Activated naive CD8-positive, alpha-beta T cell (primary cell): Measurements from ENCODE around the gene RANBP17.
"Not testable (repeated sequence)": the region's sequence is repeated elsewhere in the genome, so short reads cannot be mapped to it uniquely, and the experiment has no call there.

Experiments used
- H3K27ac Mint-ChIP-seq: one replicate; pipeline ENCODE4 v1.8.0; 2021; ENCODE audit warnings: mixed read lengths
- H3K27me3 Mint-ChIP-seq: one replicate; pipeline ENCODE4 v1.8.0; 2021; ENCODE audit warnings: mixed read lengths
- H3K36me3 Mint-ChIP-seq: one replicate; pipeline ENCODE4 v1.8.0; 2021; ENCODE audit warnings: mixed read lengths
- H3K4me1 Mint-ChIP-seq: one replicate; pipeline ENCODE4 v1.8.0; 2021; ENCODE audit warnings: low read depth, mixed read lengths
- H3K4me3 Mint-ChIP-seq: one replicate; pipeline ENCODE4 v1.8.0; 2021; ENCODE audit warnings: mild to moderate bottlenecking, mixed read lengths
- H3K9me3 Mint-ChIP-seq: one replicate; pipeline ENCODE4 v1.8.0; 2021; ENCODE audit warnings: low read depth, mixed read lengths

Gene RANBP17

GRCh38 chr5:170854566-170854965 lies 7.3 kb upstream of the RANBP17 start:
- H3K4me1 Mint-ChIP-seq: no peaks in the 10 kb centered on the region
- peaks cover 4% of the 10 kb centered on the region for H3K36me3 Mint-ChIP-seq
- H3K4me3 Mint-ChIP-seq: no peak overlapping the region
- H3K9me3 Mint-ChIP-seq: peaks cover 13% of the 10 kb centered on the region
- H3K27me3 Mint-ChIP-seq: peaks cover 19% of the 10 kb centered on the region
- no peak overlapping the region for H3K27ac Mint-ChIP-seq

- H3K36me3 Mint-ChIP-seq: peaks cover 14% of the 10 kb centered on the region
- H3K9me3 Mint-ChIP-seq: peaks cover 23% of the 10 kb centered on the region
- H3K27ac Mint-ChIP-seq: no peak overlapping the region
Measured at GRCh38 chr5:170857066-170857465, 4.8 kb upstream of the RANBP17 start.

GRCh38 chr5:170860415-170860814 lies 1.4 kb upstream of the RANBP17 start:
- peaks cover 16% of the 10 kb centered on the region for H3K36me3 Mint-ChIP-seq

More at GRCh38 chr5:170857066-170857465, 4.8 kb upstream of the RANBP17 start:
- Mint-ChIP-seq H3K4me3 (no peak overlapping the region), H3K27me3 (peaks cover 27% of the 10 kb centered on the region), H3K4me1 (peaks cover 6% of the 10 kb centered on the region)

GRCh38 chr5:170860818-170861666 lies 776 bp upstream of the RANBP17 start:
- peaks cover 16% of the 10 kb centered on the region for H3K36me3 Mint-ChIP-seq
- no peak overlapping the region for H3K27ac Mint-ChIP-seq
- H3K4me1 Mint-ChIP-seq: peaks cover 11% of the 10 kb centered on the region
- peaks cover 54% of the 10 kb centered on the region for H3K27me3 Mint-ChIP-seq
- peak overlapping the region; percentile 69 for H3K4me3 Mint-ChIP-seq
- peaks cover 23% of the 10 kb centered on the region for H3K9me3 Mint-ChIP-seq

More at GRCh38 chr5:170860415-170860814, 1.4 kb upstream of the RANBP17 start:
- Mint-ChIP-seq H3K9me3 (peaks cover 23% of the 10 kb centered on the region), H3K27ac (no peak overlapping the region), H3K27me3 (peaks cover 50% of the 10 kb centered on the region), H3K4me3 (no peak overlapping the region), H3K4me1 (peaks cover 11% of the 10 kb centered on the region)

- Mint-ChIP-seq H3K27ac (no peak overlapping the region), H3K27me3 (peaks cover 54% of the 10 kb centered on the region), H3K4me1 (peaks cover 11% of the 10 kb centered on the region), H3K4me3 (peak overlapping the region; percentile 69), H3K9me3 (peaks cover 23% of the 10 kb centered on the region), H3K36me3 (peaks cover 16% of the 10 kb centered on the region)
Measured at GRCh38 chr5:170861667-170861916, 226 bp upstream of the RANBP17 start.

GRCh38 chr5:170863646-170864045 lies 1.8 kb downstream of the RANBP17 start:
- peaks cover 46% of the 10 kb centered on the region for H3K27me3 Mint-ChIP-seq
- no peak overlapping the region for H3K4me3 Mint-ChIP-seq
- H3K36me3 Mint-ChIP-seq: peaks cover 13% of the 10 kb centered on the region
- no peak overlapping the region for H3K27ac Mint-ChIP-seq
- peaks cover 11% of the 10 kb centered on the region for H3K4me1 Mint-ChIP-seq
- peaks cover 19% of the 10 kb centered on the region for H3K9me3 Mint-ChIP-seq

- no peak overlapping the region for H3K27ac Mint-ChIP-seq
- peaks cover 9% of the 10 kb centered on the region for H3K9me3 Mint-ChIP-seq
- H3K27me3 Mint-ChIP-seq: peaks cover 38% of the 10 kb centered on the region
- no peak overlapping the region for H3K4me3 Mint-ChIP-seq
- H3K4me1 Mint-ChIP-seq: peaks cover 10% of the 10 kb centered on the region
- H3K36me3 Mint-ChIP-seq: peaks cover 12% of the 10 kb centered on the region
Measured at GRCh38 chr5:170865622-170866021, 3.8 kb downstream of the RANBP17 start.

- Mint-ChIP-seq H3K27ac (no peak overlapping the region), H3K4me1 (peaks cover 2% of the 10 kb centered on the region), H3K4me3 (no peak overlapping the region), H3K27me3 (peaks cover 28% of the 10 kb centered on the region), H3K9me3 (no peaks in the 10 kb centered on the region), H3K36me3 (no peaks in the 10 kb centered on the region)
Measured at GRCh38 chr5:170867825-170868224, 6.0 kb downstream of the RANBP17 start.

- not testable (repeated sequence) for H3K27ac Mint-ChIP-seq, H3K4me1 Mint-ChIP-seq, H3K9me3 Mint-ChIP-seq, H3K4me3 Mint-ChIP-seq, H3K36me3 Mint-ChIP-seq
- peaks cover 11% of the 10 kb centered on the region for H3K27me3 Mint-ChIP-seq
Measured at GRCh38 chr5:170870390-170870789, 8.6 kb downstream of the RANBP17 start.

GRCh38 chr5:170874017-170874416 lies 12.2 kb downstream of the RANBP17 start:
- no peak overlapping the region for H3K27ac Mint-ChIP-seq
- H3K27me3 Mint-ChIP-seq: peaks cover 7% of the 10 kb centered on the region
- H3K4me3 Mint-ChIP-seq: no peak overlapping the region
- H3K9me3 Mint-ChIP-seq: no peaks in the 10 kb centered on the region
- peaks cover 2% of the 10 kb centered on the region for H3K36me3 Mint-ChIP-seq
- no peaks in the 10 kb centered on the region for H3K4me1 Mint-ChIP-seq

GRCh38 chr5:170875811-170876210 lies 14.0 kb downstream of the RANBP17 start:
- Mint-ChIP-seq H3K4me3 (no peak overlapping the region), H3K36me3 (peaks cover 2% of the 10 kb centered on the region), H3K27me3 (peaks cover 6% of the 10 kb centered on the region), H3K27ac (no peak overlapping the region), H3K9me3 (no peaks in the 10 kb centered on the region), H3K4me1 (no peaks in the 10 kb centered on the region)

- Mint-ChIP-seq H3K27ac (no peak overlapping the region), H3K4me1 (no peaks in the 10 kb centered on the region), H3K4me3 (no peak overlapping the region), H3K36me3 (peaks cover 2% of the 10 kb centered on the region), H3K9me3 (no peaks in the 10 kb centered on the region), H3K27me3 (peaks cover 9% of the 10 kb centered on the region)
Measured at GRCh38 chr5:170880084-170880483, 18.3 kb downstream of the RANBP17 start.

- no peaks in the 10 kb centered on the region for H3K9me3 Mint-ChIP-seq
- H3K27me3 Mint-ChIP-seq: peaks cover 5% of the 10 kb centered on the region
- H3K4me1 Mint-ChIP-seq: no peaks in the 10 kb centered on the region
- no peak overlapping the region for H3K4me3 Mint-ChIP-seq
- no peaks in the 10 kb centered on the region for H3K36me3 Mint-ChIP-seq
- H3K27ac Mint-ChIP-seq: no peak overlapping the region
Measured at GRCh38 chr5:170882345-170882744, 20.5 kb downstream of the RANBP17 start.

- H3K4me1 Mint-ChIP-seq: no peaks in the 10 kb centered on the region
- H3K27me3 Mint-ChIP-seq: peaks cover 5% of the 10 kb centered on the region
Measured at GRCh38 chr5:170885256-170885655, 23.4 kb downstream of the RANBP17 start.

GRCh38 chr5:170885809-170886208 lies 24.0 kb downstream of the RANBP17 start:
- Mint-ChIP-seq H3K36me3 (no peaks in the 10 kb centered on the region), H3K4me3 (no peak overlapping the region), H3K4me1 (no peaks in the 10 kb centered on the region), H3K27ac (no peak overlapping the region), H3K27me3 (peaks cover 5% of the 10 kb centered on the region), H3K9me3 (no peaks in the 10 kb centered on the region)

More at GRCh38 chr5:170885256-170885655, 23.4 kb downstream of the RANBP17 start:
- no peak overlapping the region for H3K27ac Mint-ChIP-seq
- no peaks in the 10 kb centered on the region for H3K36me3 Mint-ChIP-seq
- H3K9me3 Mint-ChIP-seq: no peaks in the 10 kb centered on the region
- no peak overlapping the region for H3K4me3 Mint-ChIP-seq
